Thymus (tissue), 11 donors: ENCODE data around the gene SDR39U1. TPM values are rescaled to one million over a fixed set of nuclear protein-coding genes. Genes with fewer than 3 reads are reported as not detected.
"Not testable (repeated sequence)": the region's sequence is repeated elsewhere in the genome, so short reads cannot be mapped to it uniquely, and the experiment has no call there.

ENCODE experiments used
- DNase-seq, 9 donors: peaks; one replicate each; pipeline ENCODE4 v3.0.0-alpha.2; 2013; ENCODE audit warnings: low spot score in 9 of 9, low read depth in 6 of 9, missing footprints in 1 of 9
- H3K27ac ChIP-seq, 2 donors: one replicate each; pipeline ENCODE4 v1.5.1; 2013; ENCODE audit warnings: control low read depth in 1 of 2, low read depth in 1 of 2, low read length in 1 of 2, mild to moderate bottlenecking in 1 of 2, moderate library complexity in 1 of 2
- H3K27me3 ChIP-seq, 2 donors: one replicate each; pipeline ENCODE4 v1.5.1; 2013; ENCODE audit warnings: low read length in 1 of 2; ENCODE audit not compliant: control insufficient read depth in 2 of 2, insufficient read depth in 1 of 2
- H3K36me3 ChIP-seq, 2 donors: one replicate each; pipeline ENCODE4 v1.5.1; 2013; ENCODE audit warnings: low read length in 1 of 2, mild to moderate bottlenecking in 1 of 2, moderate library complexity in 1 of 2; ENCODE audit not compliant: control insufficient read depth in 2 of 2, insufficient read depth in 2 of 2
- H3K4me1 ChIP-seq, 2 donors: one replicate each; pipeline ENCODE4 v1.5.1; 2013; ENCODE audit warnings: low read length in 2 of 2; ENCODE audit not compliant: control insufficient read depth in 2 of 2, insufficient read depth in 2 of 2
- H3K4me3 ChIP-seq, 2 donors: one replicate each; pipeline ENCODE4 v1.5.1; 2013; ENCODE audit warnings: low read length in 2 of 2, control low read depth in 1 of 2, mild to moderate bottlenecking in 1 of 2
- H3K9me3 ChIP-seq, 2 donors: one replicate each; pipeline ENCODE4 v1.5.1; 2013; ENCODE audit warnings: low read length in 1 of 2, mild to moderate bottlenecking in 1 of 2; ENCODE audit not compliant: control insufficient read depth in 2 of 2, insufficient read depth in 1 of 2
- WGBS: extraction: QIAGEN DNeasy Blood & Tissue Kit; methylation state at CpG from one replicate; pipeline ENCODE4 v1.1.7; 2013; 5-methylcytosine and 5-hydroxymethylcytosine counted together
- polyA plus RNA-seq: library from polyadenylated mRNA; stranded (reverse); fragments of 200-250 nt; gene quantifications from one replicate; pipeline ENCODE4 v1.2.3, GENCODE V29; 2013
- total RNA-seq: library from RNA; stranded (reverse); fragments of 120-200 nt; gene quantifications from one replicate; pipeline ENCODE4 v1.2.4, GENCODE V29; 2013
- donor health status: healthy.

Gene SDR39U1
- total and polyA plus RNA-seq, 2 donors: 34.9 to 148 TPM

GRCh38 chr14:24458736-24459135, 16.2 kb upstream of the SDR39U1 start:
- WGBS: 97% methylated on average over 1 of the region's 1 CpG
- H3K27ac ChIP-seq: no peak overlapping the region
- peaks cover 0 to 5% of the 10 kb centered on the region in 2 donors for H3K9me3 ChIP-seq
- no peak for DNase-seq
- H3K4me3 ChIP-seq: no peak overlapping the region
- H3K27me3 ChIP-seq: no peaks in the 10 kb centered on the region
- no peaks in the 10 kb centered on the region for H3K36me3 ChIP-seq
- peaks cover 3 to 7% of the 10 kb centered on the region in 2 donors for H3K4me1 ChIP-seq

GRCh38 chr14:24456980-24457379, 14.4 kb upstream of the SDR39U1 start:
- Histone ChIP-seq H3K27me3 (no peaks in the 10 kb centered on the region), H3K36me3 (no peaks in the 10 kb centered on the region), H3K4me3 (no peak overlapping the region), H3K4me1 (peaks cover 0 to 4% of the 10 kb centered on the region in 2 donors), H3K27ac (no peak overlapping the region), H3K9me3 (peaks cover 0 to 13% of the 10 kb centered on the region in 2 donors)
- no peak for DNase-seq

- not testable (repeated sequence) for H3K27ac ChIP-seq, H3K27me3 ChIP-seq, H3K4me3 ChIP-seq, H3K4me1 ChIP-seq, H3K36me3 ChIP-seq, DNase-seq
- H3K9me3 ChIP-seq: peaks cover 0 to 13% of the 10 kb centered on the region in 2 donors
- 99% methylated on average over 2 of the region's 2 CpGs for WGBS
These were observed 8.3 kb upstream of the SDR39U1 start for GRCh38 chr14:24450828-24451227.

DNA sequence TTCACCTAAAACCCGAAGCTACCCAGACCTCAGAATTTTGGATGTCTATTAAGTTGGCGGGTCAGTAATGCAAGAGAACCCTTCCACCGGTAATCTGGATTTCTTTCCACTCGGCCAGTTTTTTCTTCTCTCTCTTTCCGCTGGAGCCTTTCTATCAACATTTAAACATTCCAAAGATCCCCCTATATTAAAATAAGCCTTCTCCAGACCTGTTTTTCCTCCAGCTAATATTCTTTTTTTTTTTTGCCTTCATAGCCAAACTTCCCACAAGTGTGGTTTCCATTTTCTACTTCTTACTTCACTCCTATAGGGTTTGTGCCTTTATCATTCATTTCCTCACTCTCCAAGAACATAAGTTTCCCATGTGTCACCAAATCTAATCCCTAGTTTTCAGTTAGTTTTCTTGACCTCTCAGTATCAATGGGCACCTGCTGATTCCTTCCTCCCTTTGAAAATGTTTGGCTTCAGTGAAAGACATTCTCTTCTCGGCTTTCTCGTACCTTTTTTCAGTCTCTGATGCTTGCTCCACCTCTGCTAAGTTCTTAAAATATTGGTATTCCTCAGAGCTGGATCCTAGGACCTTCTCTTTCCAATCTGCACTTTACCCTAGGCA, 583 bp upstream of the SDR39U1 start:
- H3K27me3 ChIP-seq: no peaks in the 10 kb centered on the region
- H3K36me3 ChIP-seq: peaks cover 23 to 30% of the 10 kb centered on the region in 2 donors
- no peak for DNase-seq
- H3K27ac ChIP-seq: peak overlapping the region; percentile 99
- peaks cover 9 to 14% of the 10 kb centered on the region in 2 donors for H3K4me1 ChIP-seq
- H3K9me3 ChIP-seq: no peaks in the 10 kb centered on the region
- H3K4me3 ChIP-seq: peak overlapping the region; percentile 87 to 95
- WGBS: 4% methylated on average over 7 of the region's 7 CpGs

- H3K27me3 ChIP-seq: no peaks in the 10 kb centered on the region
- no peaks in the 10 kb centered on the region for H3K9me3 ChIP-seq
- 6% methylated on average over 12 of the region's 12 CpGs for WGBS
- peaks cover 19 to 25% of the 10 kb centered on the region in 2 donors for H3K4me1 ChIP-seq
- peak overlapping the region; percentile 87 to 95 for H3K4me3 ChIP-seq
- no peak for DNase-seq
- peak overlapping the region; percentile 99 for H3K27ac ChIP-seq
- peaks cover 31 to 41% of the 10 kb centered on the region in 2 donors for H3K36me3 ChIP-seq
These were observed 704 bp downstream of the SDR39U1 start for GRCh38 chr14:24441904-24442239.

DNA sequence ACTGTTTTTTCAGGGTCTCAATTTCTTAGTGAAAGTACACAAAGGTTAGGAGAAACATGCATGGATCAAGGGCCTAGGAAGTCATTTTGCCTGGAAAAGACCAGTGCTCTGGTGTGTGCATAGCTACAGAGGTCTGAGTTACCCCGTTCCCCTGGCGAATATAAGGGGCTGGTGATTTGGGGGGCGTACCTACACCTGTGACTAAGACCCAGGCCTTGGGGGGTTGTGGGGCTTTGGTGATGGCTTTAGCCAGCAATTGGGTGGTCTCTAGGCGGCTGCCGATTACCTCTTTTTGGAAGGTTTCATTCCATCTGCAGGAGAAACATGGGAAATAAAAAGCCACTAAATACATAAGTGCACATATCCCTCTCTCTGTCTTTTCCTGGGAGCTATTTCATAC, 1.1 kb downstream of the SDR39U1 start:
- no peak for DNase-seq
- H3K27me3 ChIP-seq: no peaks in the 10 kb centered on the region
- 57% methylated on average over 5 of the region's 5 CpGs for WGBS
- peaks cover 32 to 45% of the 10 kb centered on the region in 2 donors for H3K36me3 ChIP-seq
- H3K4me1 ChIP-seq: peaks cover 20 to 29% of the 10 kb centered on the region in 2 donors
- H3K9me3 ChIP-seq: no peaks in the 10 kb centered on the region
- peak overlapping the region in 1 of 2 donors; percentile 99 for H3K27ac ChIP-seq
- peak overlapping the region; percentile 87 to 95 for H3K4me3 ChIP-seq

- Histone ChIP-seq H3K36me3 (peaks cover 39 to 51% of the 10 kb centered on the region in 2 donors), H3K9me3 (no peaks in the 10 kb centered on the region), H3K27ac (no peak overlapping the region), H3K27me3 (no peaks in the 10 kb centered on the region), H3K4me3 (no peak overlapping the region), H3K4me1 (peaks cover 20 to 34% of the 10 kb centered on the region in 2 donors)
- DNase-seq: no peak
- WGBS: 97% methylated on average over 8 of the region's 8 CpGs
These were observed 1.8 kb downstream of the SDR39U1 start for GRCh38 chr14:24440606-24441399.

- Histone ChIP-seq H3K27ac (no peak overlapping the region), H3K9me3 (no peaks in the 10 kb centered on the region), H3K4me1 (peaks cover 20 to 34% of the 10 kb centered on the region in 2 donors), H3K27me3 (no peaks in the 10 kb centered on the region), H3K36me3 (peaks cover 42 to 57% of the 10 kb centered on the region in 2 donors), H3K4me3 (no peak overlapping the region)
- 91% methylated on average over 15 of the region's 15 CpGs for WGBS
- no peak for DNase-seq
These were observed 2.6 kb downstream of the SDR39U1 start for GRCh38 chr14:24439830-24440605.

DNA sequence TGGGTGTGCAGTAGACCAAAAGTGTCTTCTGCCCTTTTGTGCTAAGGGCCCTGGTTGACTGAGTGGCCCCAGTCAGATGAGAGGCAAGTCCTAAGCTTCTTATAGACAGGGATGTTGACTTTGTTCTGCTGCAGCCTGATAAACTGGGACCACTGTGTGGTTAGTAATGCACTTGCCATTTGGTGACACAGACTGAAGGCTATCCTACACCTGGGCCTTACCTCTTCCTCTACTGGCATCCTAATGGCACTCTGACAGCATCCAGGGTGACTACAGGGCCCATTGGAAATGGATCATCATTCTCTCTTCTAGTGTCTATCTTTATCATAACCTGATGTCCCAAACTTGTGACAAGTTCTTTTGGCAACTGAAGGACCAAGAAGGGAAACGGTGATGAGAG, 3.3 kb downstream of the SDR39U1 start:
- Histone ChIP-seq H3K4me3 (no peak overlapping the region), H3K9me3 (no peaks in the 10 kb centered on the region), H3K36me3 (peaks cover 45 to 63% of the 10 kb centered on the region in 2 donors), H3K4me1 (peaks cover 20 to 34% of the 10 kb centered on the region in 2 donors), H3K27me3 (no peaks in the 10 kb centered on the region), H3K27ac (no peak overlapping the region)
- DNase-seq: no peak
- WGBS: 94% methylated on average over 1 of the region's 1 CpG
